Stimulated activated CD4-positive, alpha-beta T cell treated with anti-CD3 and anti-CD28 coated beads, Interleukin-15, amount 100 ng/mL, for 1 hour (primary cell): Measurements from ENCODE around the gene TRANK1.
"Not testable (repeated sequence)": the region's sequence is repeated elsewhere in the genome, so short reads cannot be mapped to it uniquely, and the experiment has no call there.

ENCODE experiments used
- DNase-seq, 2 donors: peaks; one replicate each; pipeline ENCODE4 v3.0.0-alpha.2; 2020; ENCODE audit warnings: low read depth in 1 of 2, low spot score in 1 of 2

The TRANK1 gene

DNA sequence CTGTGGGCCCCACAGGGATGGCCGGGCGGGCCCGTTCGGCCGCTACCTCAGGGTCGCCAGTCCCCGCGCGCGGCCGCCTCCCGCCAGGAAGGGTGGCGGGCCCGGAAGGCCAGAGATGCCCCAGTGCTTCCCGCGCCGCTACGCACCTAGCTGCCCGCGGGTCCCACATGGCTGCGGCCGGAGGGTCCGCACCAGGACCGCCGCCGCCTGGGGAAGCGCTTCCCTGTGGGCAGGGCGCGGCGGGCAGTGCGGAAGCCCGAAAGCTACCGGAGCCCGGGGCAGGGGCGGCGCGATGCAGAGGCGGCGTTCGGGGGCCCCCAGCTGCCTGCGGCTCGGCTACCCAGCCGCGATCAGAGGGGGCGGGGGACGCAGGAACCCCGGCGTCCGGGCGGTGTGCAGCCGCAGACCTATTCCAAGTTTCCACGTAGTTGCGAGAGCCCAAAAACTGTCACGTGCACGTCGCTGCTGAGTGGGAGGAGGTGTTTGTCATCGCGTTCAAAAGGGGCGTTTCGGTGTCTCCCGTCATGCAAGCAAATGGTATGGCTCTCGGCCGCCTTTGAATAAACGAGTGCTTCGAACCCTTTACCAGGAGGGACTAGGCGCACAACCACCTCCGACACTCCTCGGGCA lies at the start of gene TRANK1:
TRANK1 (minus strand) TSS at position 414 of the 630 bp plus-strand sequence; CDS start at position 169, 245 bp downstream.
- peak; percentile 55 to 71 for DNase-seq

DNA sequence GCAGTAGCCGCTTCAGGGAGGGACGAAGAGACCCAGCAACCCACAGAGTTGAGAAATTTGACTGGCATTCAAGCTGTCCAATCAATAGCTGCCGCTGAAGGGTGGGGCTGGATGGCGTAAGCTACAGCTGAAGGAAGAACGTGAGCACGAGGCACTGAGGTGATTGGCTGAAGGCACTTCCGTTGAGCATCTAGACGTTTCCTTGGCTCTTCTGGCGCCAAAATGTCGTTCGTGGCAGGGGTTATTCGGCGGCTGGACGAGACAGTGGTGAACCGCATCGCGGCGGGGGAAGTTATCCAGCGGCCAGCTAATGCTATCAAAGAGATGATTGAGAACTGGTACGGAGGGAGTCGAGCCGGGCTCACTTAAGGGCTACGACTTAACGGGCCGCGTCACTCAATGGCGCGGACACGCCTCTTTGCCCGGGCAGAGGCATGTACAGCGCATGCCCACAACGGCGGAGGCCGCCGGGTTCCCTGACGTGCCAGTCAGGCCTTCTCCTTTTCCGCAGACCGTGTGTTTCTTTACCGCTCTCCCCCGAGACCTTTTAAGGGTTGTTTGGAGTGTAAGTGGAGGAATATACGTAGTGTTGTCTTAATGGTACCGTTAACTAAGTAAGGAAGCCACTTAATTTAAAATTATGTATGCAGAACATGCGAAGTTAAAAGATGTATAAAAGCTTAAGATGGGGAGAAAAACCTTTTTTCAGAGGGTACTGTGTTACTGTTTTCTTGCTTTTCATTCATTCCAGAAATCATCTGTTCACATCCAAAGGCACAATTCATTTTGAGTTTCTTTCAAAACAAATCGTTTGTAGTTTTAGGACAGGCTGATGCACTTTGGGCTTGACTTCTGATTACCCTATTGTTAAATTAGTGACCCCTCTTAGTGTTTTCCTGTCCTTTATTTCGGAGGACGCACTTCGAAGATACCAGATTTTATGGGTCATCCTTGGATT lies 48.8 kb upstream of the TRANK1 start, which contains the start of gene MLH1:
MLH1 (plus strand) TSS at position 193 of the 958 bp plus-strand sequence; CDS start at position 223, 30 bp downstream.
- peak; percentile 89 to 96 for DNase-seq

DNA sequence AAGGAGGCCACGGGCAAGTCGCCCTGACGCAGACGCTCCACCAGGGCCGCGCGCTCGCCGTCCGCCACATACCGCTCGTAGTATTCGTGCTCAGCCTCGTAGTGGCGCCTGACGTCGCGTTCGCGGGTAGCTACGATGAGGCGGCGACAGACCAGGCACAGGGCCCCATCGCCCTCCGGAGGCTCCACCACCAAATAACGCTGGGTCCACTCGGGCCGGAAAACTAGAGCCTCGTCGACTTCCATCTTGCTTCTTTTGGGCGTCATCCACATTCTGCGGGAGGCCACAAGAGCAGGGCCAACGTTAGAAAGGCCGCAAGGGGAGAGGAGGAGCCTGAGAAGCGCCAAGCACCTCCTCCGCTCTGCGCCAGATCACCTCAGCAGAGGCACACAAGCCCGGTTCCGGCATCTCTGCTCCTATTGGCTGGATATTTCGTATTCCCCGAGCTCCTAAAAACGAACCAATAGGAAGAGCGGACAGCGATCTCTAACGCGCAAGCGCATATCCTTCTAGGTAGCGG lies 48.0 kb upstream of the TRANK1 start, which contains the start of gene EPM2AIP1:
EPM2AIP1 (minus strand) TSS at position 326 of the 520 bp plus-strand sequence; CDS start at position 272, 54 bp downstream.
- no peak for DNase-seq

DNA sequence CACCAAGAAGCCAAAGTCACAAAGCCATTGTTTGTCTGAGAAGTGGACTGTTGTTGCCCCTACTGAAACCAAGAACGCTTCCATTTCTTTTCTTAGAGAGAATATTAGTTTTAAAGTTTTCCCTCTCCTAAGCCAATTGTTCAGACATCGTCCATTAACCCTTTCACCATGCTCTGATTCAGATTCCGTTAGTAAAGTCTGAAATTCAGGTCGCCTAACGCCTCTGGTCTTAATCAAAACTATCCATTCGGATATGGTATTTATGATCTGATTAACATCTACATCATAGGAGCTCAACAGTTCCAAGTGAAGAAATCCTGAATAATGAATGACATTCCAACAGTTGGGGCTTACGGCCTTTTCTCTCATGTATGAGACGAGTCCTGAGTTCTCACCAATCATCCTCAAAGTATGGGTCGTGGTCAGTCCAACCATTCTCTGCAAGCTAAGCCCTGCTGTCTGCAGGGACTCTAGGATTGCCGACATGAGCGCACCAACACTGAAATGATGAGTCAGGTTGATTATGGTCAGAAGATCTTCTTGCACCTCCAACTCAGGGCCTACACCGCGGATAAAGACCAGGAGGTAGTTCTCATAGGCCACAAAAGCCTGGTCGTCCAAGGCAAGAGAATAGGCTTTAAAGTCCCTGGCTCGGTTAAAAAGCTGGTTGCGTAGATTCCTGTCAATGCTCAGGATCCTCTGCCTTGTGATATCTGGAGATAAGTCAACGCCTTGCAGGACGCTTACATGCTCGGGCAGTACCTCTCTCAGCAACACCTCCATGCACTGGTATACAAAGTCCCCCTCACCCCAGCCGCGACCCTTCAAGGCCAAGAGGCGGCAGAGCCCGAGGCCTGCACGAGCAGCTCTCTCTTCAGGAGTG lies 47.3 kb upstream of the TRANK1 start:
- DNase-seq: no peak

DNA sequence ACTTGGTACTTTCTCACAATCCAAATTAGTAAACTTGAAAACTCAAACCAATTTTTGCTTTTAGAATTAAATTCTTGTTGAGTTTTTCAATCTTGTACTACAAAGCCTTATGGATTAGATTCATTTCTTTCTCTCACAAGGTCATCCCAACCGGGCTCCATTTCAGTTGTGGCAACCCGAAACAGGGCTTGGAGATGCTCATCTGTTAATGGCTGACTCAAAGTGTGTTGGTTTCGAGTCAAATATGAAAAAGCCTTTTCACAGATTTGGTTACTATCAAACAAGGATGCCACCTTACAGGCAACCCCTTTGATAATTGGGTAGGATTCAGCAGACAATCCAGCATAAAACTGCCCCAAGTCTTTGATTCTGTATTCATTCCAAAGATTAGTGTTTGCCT lies 46.3 kb upstream of the TRANK1 start:
- DNase-seq: no peak

GRCh38 chr3:36989568-36989967 lies 44.7 kb upstream of the TRANK1 start:
- no peak for DNase-seq

DNA sequence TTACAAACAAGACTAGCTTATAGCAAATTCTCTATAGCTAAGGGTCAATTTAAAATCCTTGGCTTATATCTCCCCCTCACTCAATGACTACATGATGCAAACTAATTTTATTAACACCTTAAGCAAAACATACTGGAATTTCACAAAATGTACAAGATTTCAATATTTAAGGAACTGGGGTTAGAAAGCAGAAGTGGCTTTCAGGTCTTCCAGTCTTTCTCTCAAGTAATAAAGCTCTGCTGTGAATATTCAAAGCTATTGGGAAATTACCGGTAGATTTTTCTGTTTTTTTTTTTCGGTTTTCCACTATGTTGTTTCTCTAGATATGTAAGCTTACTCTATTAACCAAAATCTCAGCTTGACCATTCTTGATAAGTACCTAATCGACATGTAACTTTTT lies 44.2 kb upstream of the TRANK1 start:
- DNase-seq: no peak

DNA sequence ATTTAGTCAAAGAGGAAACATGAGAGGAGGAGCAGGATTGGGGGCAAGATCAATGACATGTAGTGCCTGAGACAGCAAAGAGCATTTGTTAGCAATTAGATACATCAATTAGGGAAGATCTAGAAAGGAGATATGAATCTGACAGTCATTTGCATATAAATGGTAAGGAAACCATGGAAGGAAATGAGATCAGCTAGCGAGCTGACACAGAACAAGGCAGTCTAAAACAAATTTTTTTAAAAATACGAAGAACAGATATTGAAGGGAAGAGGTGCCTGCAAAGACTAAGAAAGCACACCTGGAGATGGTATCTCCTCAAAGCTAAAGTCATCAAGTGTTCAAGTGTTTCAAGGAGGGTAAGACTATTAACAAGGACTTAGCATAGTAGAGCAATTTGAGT lies 43.5 kb upstream of the TRANK1 start:
- DNase-seq: no peak

- no peak for DNase-seq
These were observed 36.2 kb upstream of the TRANK1 start for GRCh38 chr3:36981006-36981405.

DNA sequence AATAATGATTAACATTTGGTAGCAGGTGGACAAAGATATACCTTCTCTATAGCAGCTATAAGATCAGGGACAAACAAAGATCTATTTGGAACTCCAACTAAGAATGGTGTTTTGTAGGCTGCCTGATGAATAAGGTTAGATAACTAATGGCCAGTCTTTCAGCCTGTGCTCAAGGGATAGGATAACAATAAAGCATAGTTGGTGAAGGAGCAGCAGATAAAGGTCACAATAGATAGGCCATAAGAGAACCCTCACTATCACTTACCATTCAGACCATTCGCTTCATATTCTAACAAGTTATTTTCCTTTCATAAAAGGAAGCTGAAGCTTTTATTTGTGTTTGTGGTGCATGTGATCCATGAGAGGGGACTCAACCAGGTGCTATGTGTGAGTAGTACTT lies 28.3 kb upstream of the TRANK1 start:
- no peak for DNase-seq

DNA sequence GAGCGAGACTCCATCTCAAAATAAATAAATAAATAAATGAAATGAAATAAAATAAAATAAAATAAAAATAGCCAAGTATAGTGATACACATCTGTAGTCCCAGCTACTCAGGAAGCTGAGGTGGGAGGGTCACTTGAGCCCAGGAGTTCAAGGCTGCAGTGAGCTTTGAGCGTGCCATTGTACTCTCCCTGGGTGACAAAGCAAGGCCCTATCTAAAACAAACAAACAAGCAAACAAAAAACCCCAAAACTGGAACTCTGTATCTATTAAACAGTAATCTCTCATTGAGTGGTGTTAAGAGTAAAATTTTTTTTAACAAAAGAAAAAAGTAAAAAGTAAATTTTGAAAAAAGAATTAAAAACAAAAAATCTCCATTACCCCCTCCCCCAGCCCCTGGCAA lies 27.3 kb upstream of the TRANK1 start:
- DNase-seq: no peak

DNA sequence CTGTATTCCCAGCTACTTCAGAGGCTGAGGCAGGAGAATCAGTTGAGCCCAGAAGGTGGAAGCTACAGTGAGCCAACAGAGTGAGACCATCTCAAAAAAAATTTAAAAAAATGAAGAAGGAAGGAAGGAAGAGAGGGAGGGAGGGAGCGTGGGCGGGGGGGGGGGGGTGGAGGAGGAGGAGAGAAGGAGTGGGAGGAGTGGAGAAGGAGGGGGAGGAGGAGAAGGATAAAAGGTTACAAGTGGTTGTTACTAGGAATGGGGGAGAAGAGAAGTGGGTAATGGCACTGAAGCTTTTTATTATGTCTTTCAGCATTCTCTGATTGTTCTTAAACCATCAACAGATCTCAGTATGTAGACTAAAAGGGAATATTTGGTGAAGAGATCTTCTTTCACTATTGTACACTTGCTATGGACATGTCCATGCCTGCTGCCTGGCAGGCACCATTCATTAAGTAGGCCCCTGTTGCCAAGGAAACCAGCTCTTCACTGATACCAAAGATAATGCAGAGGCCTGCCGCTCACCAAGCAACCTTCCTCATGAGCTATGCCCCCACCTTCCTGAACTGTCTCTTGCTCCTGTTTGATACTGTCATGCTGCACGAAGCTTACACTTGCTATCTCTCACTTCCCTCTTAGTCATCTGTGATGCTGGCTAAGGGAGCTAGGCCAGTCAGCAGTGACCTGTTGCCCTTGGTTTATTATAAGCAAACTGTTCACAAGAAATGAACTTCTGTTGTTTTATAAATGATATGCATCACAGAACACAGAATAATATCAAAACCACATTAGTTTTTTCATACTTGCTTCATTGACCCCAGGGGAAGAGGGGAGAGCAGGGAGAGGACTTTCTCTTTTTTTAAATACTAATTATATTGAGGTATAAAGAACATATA lies 24.9 kb upstream of the TRANK1 start:
- DNase-seq: no peak

- DNase-seq: no peak
These were observed 24.2 kb upstream of the TRANK1 start for GRCh38 chr3:36969085-36969484.

GRCh38 chr3:36965440-36965839 lies 20.6 kb upstream of the TRANK1 start:
- no peak for DNase-seq

- DNase-seq: no peak
These were observed 20.0 kb upstream of the TRANK1 start for GRCh38 chr3:36964817-36965216.

DNA sequence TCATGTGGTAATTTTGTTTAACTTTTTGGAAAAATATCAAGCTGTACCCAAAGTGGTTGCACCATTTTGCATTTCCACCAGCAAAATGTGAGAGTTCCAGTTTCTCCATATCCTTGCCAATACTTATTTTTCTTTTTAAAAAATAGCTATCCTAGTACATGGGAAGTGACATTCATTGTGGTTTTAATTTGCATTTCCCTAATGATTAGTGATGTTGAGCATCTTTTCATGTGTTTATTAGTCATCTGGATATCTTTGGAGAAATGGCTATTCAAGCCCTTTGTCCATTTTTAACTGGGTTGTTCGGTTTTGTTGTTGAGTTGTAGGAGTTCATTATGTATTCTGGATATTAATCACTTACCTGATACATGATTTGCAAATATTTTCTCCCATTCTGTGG lies 19.5 kb upstream of the TRANK1 start:
- DNase-seq: no peak

DNA sequence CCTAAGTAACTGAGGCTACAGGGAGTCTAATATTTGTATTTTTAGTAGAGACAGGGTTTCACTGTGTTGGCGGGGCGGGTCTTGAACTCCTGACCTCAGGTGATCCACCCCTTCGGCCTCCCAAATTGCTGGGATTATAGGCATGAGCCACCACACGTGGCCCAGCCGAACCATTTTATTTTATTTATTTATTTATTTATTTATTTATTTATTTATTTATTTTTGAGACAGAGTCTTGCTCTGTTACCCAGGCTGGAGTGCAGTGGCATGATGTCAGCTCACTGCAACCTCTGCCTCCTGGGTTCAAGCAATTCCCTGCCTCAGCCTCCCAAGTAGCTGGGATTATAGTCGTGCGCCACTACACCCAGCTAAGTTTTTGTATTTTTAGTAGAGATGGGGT lies 18.2 kb upstream of the TRANK1 start:
- DNase-seq: not testable (repeated sequence)

DNA sequence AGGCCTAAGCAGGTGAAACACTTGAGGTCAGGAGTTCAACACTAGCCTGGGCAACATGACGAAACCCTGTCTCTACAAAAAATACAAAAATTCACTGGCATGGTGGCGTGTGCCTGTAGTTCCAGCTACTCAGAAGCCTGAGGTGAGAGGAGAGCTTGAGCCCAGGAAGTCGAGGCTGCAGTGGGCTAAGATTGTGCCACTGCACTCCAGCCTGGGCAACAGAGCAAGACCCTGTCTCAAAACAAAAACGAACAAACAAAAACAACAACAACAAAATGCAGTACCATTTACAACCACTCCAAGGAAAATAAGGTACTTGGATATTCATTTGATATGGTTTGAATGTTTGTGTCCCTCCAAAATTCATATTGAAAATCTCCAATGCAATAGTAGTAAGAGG lies 15.6 kb upstream of the TRANK1 start:
- DNase-seq: no peak

- no peak for DNase-seq
These were observed 15.0 kb upstream of the TRANK1 start for GRCh38 chr3:36959821-36960220.
